ENCODE measurements around the gene ACAP3.

GRCh38 chr1:1297802-1298424 is 9.8 kb downstream of the ACAP3 start:
- TF ChIP-seq CTCF (conservative IDR thresholded peaks at IDR 0.05; ENCODE audit: low read length) (no peak), EZH2phosphoT487 (IDR thresholded peaks at IDR 0.05; ENCODE audit: borderline replicate concordance) (no peak)

Data from Loucy (cell line).